ENCODE data around the gene HIPK2.

DNA sequence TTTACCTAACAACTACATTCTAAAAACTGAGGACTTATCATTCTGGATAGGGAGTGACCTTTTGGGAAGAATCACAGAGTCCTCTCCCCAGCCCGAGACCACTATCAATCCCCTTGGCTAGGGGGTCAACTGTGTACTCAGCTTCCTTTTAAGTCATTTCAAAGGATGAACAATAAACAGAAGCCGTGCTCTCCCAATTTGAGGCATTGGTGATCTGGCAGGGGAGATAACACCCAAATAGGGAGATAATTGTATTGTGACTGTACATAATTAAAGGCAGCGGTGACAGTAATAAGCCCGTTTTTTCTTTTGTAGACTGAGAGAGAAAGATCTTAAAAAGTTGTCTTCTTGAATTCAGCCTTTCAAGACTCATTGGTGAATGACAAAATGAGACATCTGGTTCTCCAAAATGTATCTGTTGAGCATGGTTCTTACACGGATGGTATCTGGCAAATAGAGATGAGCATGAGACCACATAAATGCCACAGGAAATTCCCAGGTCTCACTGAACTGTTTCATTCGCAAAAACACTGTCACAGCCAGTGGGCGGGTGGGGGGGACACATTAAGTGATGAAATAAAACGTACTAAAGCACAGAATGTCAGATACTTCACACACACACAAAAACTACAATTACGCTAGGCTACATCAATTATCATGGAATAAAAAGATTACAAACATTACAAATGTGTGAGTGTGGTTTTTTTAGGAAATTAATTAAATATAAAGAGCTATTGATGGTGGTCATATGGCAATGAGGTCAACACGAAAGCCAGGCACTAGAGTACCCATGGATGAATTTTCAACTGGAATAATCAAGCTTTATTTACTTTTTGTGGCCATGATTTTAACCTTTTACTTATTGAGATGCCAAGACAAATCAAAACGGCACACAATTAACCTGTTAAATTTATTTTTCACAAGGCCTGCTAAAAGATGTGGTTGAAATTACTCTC, 108.4 kb downstream of the HIPK2 start:
- TF ChIP-seq EZH2 (IDR thresholded peaks at IDR 0.05; ENCODE audit: borderline replicate concordance, low read length), result no peak
- TF ChIP-seq, protein P1, sequence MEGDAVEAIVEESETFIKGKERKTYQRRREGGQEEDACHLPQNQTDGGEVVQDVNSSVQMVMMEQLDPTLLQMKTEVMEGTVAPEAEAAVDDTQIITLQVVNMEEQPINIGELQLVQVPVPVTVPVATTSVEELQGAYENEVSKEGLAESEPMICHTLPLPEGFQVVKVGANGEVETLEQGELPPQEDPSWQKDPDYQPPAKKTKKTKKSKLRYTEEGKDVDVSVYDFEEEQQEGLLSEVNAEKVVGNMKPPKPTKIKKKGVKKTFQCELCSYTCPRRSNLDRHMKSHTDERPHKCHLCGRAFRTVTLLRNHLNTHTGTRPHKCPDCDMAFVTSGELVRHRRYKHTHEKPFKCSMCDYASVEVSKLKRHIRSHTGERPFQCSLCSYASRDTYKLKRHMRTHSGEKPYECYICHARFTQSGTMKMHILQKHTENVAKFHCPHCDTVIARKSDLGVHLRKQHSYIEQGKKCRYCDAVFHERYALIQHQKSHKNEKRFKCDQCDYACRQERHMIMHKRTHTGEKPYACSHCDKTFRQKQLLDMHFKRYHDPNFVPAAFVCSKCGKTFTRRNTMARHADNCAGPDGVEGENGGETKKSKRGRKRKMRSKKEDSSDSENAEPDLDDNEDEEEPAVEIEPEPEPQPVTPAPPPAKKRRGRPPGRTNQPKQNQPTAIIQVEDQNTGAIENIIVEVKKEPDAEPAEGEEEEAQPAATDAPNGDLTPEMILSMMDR (conservative IDR thresholded peaks at IDR 0.05 in 1 of 2, IDR thresholded peaks at IDR 0.05 in 1 of 2; ENCODE audit: extremely low read depth in 1 of 2, insufficient read depth in 1 of 2, low read depth in 1 of 2, low read length in 2 of 2), result no peak
